Body of pancreas (tissue), 4 donors: Measurements from ENCODE around the gene SLC6A17. TPM values are rescaled to one million over a fixed set of nuclear protein-coding genes. Genes with fewer than 3 reads are reported as not detected.

Experiments used
- ATAC-seq: fragments of 150-250 bp; one replicate; pipeline ENCODE4 v1.9.1; 2016
- DNase-seq, 4 donors: peaks; one replicate each; pipeline ENCODE4 v3.0.0-alpha.2; 2019
- H3K27ac ChIP-seq, 4 donors: fragments of 200-600 bp; sonication (generic); 1 replicate in 3 of 4; 2 replicates in 1 of 4; pipeline versions ENCODE4 v1.5.1 to v1.6.1; 2016 to 2019; ENCODE audit warnings: mild to moderate bottlenecking in 1 of 4, mixed read lengths in 1 of 4, moderate library complexity in 1 of 4
- H3K27me3 ChIP-seq, 2 donors: fragments of 200-600 bp; sonication (generic); one replicate each; pipeline ENCODE4 v1.6.0; 2016; ENCODE audit warnings: mild to moderate bottlenecking in 1 of 2
- H3K36me3 ChIP-seq, 2 donors: fragments of 200-600 bp; sonication (generic); replicated peaks in 1 of 2; 2 replicates each; pipeline ENCODE4 v1.5.1; 2016; ENCODE audit warnings: low read depth in 2 of 2; ENCODE audit not compliant: insufficient read depth in 1 of 2
- H3K4me1 ChIP-seq: fragments of 200-600 bp; sonication (generic); one replicate; pipeline ENCODE4 v1.6.0; 2016
- H3K4me3 ChIP-seq, 2 donors: fragments of 200-600 bp; sonication (generic); 1 replicate in 1 of 2; 2 replicates in 1 of 2; pipeline ENCODE4 v1.5.1; 2016 to 2019
- H3K9me3 ChIP-seq, 3 donors: fragments of 200-600 bp; sonication (generic); 1 replicate in 2 of 3; 2 replicates in 1 of 3; pipeline ENCODE4 v1.5.1; 2016
- CTCF ChIP-seq, 7 experiments: fragments of 450-650 bp in 4 of 7; fragments of 200-600 bp in 3 of 7; sonication (generic) in 3 of 7; IDR thresholded peaks; one replicate each; pipeline ENCODE4 v1.5.1; 2016 to 2019; ENCODE audit warnings: antibody characterized with exemption in 7 of 7
- POLR2A ChIP-seq, 3 donors: fragments of 450-650 bp; IDR thresholded peaks; one replicate each; pipeline ENCODE4 v1.6.1; 2016; ENCODE audit warnings: antibody characterized with exemption in 3 of 3, mild to moderate bottlenecking in 2 of 3
- WGBS, 2 donors: methylation state at CpG; one replicate each; pipeline ENCODE4 v1.1.5; 2017; 5-methylcytosine and 5-hydroxymethylcytosine counted together
- intact Hi-C: fragments of 100-400 bp; cut with DNase I; formaldehyde crosslinking; loops from one replicate; pipeline ENCODE4 v1.15.1; 2023
- total RNA-seq, 2 donors: library from RNA; depleted of rRNA; stranded (reverse); fragments of >200 nt; gene quantifications; one replicate each; pipeline ENCODE4 v1.1.0, GENCODE V29; 2016

The SLC6A17 gene
- total RNA-seq, 2 donors from 2014 or later = 0.52 to 0.99 TPM

- intact Hi-C loops = no loop called here
- Histone ChIP-seq H3K36me3 (no peaks in the 10 kb centered on the region), H3K27me3 (peaks cover 0 to 4% of the 10 kb centered on the region in 2 donors), H3K9me3 (no peaks in the 10 kb centered on the region), H3K4me3 (no peak overlapping the region), H3K27ac (no peak overlapping the region), H3K4me1 (peaks cover 16% of the 10 kb centered on the region)
- no peak for TF ChIP-seq CTCF (IDR thresholded peaks at IDR 0.05)
- TF ChIP-seq POLR2A (IDR thresholded peaks at IDR 0.05) = no peak
- DNase-seq (no peak), ATAC-seq (no peak)
- 80 to 88% methylated on average over 4 of the region's 4 CpGs for WGBS, 2 donors
Observed at GRCh38 chr1:110133436-110133835, 16.9 kb upstream of the SLC6A17 start.

DNA sequence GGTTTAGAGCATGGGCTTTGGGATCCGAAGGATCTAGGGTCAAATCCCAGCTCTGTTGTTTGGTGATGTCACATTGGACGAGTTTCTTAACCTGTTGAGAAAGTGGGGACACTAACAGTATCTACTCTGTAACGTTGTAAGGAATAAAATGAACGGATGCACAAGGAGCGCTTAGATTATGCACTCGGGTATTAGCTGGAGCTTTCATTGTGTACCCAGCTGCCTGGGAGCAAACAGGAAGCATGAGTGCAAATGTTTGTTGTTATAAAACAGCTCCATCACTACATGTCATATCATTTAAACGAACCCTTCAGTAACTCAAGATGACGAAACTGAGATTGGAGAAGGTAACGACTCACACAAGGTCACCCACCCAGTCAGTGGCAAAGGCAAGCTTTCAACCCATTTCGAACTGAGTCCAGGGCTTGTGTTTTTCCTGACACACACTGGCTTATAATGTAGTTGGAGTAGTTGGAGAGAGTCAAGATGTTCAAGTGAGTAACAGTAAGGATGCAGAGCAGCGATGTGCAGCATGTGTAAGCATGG is 16.2 kb upstream of the SLC6A17 start:
- ATAC-seq (no peak), DNase-seq (no peak)
- TF ChIP-seq POLR2A (IDR thresholded peaks at IDR 0.05) (no peak), CTCF (IDR thresholded peaks at IDR 0.05) (no peak)
- 34 to 35% methylated on average over 11 of the region's 11 CpGs for WGBS, 2 donors
- no peaks in the 10 kb centered on the region for H3K9me3 ChIP-seq
- intact Hi-C loops = no loop called here
- no peak overlapping the region for H3K27ac ChIP-seq
- H3K27me3 ChIP-seq = peaks cover 0 to 4% of the 10 kb centered on the region in 2 donors
- H3K36me3 ChIP-seq = no peaks in the 10 kb centered on the region
- H3K4me1 ChIP-seq = peaks cover 16% of the 10 kb centered on the region
- H3K4me3 ChIP-seq = no peak overlapping the region

DNA sequence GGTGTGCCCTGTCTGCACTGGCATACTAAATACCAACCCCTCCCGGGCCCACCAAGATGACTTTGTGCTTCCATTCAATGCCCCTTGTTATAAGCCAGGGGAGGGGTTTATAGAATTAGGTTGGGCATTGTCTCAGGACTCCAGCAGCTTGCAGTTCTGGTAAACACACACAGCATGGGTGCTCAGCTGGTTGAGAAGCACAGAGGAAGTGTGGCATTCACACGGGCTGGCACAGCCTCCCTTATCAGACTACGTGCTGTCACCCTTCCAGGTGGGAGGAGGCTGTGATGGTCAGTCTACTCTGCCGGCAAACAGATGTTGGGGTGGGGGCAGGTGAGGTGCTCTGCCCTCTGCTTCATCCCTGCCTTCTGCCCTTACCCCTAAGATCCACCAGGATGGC is 15.0 kb upstream of the SLC6A17 start:
- no peaks in the 10 kb centered on the region for H3K36me3 ChIP-seq
- no peak overlapping the region for H3K27ac ChIP-seq
- no peak overlapping the region for H3K4me3 ChIP-seq
- ATAC-seq = no peak
- WGBS, 2 donors = 30 to 32% methylated on average over 4 of the region's 4 CpGs
- no peak for TF ChIP-seq CTCF (IDR thresholded peaks at IDR 0.05)
- no peak for TF ChIP-seq POLR2A (IDR thresholded peaks at IDR 0.05)
- no peaks in the 10 kb centered on the region for H3K9me3 ChIP-seq
- intact Hi-C loops = no loop called here
- peak in 2 of 4 donors; percentile 39 to 42 for DNase-seq
- H3K27me3 ChIP-seq = peaks cover 0 to 4% of the 10 kb centered on the region in 2 donors
- H3K4me1 ChIP-seq = peaks cover 12% of the 10 kb centered on the region

DNA sequence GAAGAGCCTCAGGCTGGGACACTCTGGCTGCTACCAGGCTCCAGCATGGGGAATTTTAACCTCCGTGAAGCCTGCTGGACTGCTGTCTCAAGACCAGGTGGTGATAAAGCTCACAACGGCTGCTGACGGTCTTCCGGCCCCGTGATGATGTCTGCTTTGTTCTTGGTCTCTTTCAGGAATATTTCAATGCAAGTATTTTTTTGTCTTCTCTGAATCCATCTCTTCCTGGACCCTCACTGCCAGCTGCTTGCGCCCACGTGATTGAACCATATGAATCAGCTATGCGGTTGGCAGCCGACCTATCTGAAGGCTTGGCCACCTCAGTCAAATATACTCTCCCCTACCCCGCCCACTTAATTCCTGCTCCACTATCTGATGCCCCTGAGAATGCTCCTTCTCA is 14.6 kb upstream of the SLC6A17 start:
- no peak overlapping the region for H3K4me3 ChIP-seq
- peaks cover 10% of the 10 kb centered on the region for H3K4me1 ChIP-seq
- no peak overlapping the region for H3K27ac ChIP-seq
- TF ChIP-seq POLR2A (IDR thresholded peaks at IDR 0.05) (no peak), CTCF (IDR thresholded peaks at IDR 0.05) (no peak)
- ATAC-seq (no peak), DNase-seq (no peak)
- no peaks in the 10 kb centered on the region for H3K36me3 ChIP-seq
- peaks cover 0 to 4% of the 10 kb centered on the region in 2 donors for H3K27me3 ChIP-seq
- intact Hi-C loops = no loop called here
- H3K9me3 ChIP-seq = no peaks in the 10 kb centered on the region
- WGBS, 2 donors = 37 to 49% methylated on average over 10 of the region's 10 CpGs

DNA sequence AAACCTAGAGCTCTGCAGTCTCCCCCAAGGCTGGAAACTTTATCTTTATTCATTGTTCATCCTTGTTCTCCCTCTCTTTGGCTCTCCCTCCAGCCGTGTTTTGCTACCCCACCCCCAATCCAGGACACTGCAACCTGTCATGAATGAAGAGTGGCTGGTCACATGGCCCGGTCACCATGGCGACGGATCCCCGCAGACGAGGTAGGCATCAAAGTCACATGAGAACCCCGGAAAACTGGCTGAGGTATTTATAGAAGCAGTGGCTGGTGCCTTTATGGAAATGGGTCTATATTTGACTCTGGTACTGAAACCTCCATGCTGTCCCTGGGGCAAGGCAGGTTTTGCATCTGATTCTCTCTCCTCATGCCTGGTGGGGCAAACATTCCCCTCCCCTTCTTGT is 13.4 kb upstream of the SLC6A17 start:
- TF ChIP-seq POLR2A (IDR thresholded peaks at IDR 0.05) (no peak), CTCF (IDR thresholded peaks at IDR 0.05) (no peak)
- no peak for ATAC-seq
- no peak overlapping the region for H3K27ac ChIP-seq
- no peak overlapping the region for H3K4me3 ChIP-seq
- intact Hi-C loops = no loop called here
- peaks cover 10% of the 10 kb centered on the region for H3K4me1 ChIP-seq
- 3% methylated on average over 7 of the region's 7 CpGs for WGBS, 2 donors
- H3K36me3 ChIP-seq = no peaks in the 10 kb centered on the region
- DNase-seq = peak in 3 of 4 donors; percentile 49 to 65 (median 61)
- peaks cover 0 to 4% of the 10 kb centered on the region in 2 donors for H3K27me3 ChIP-seq
- no peaks in the 10 kb centered on the region for H3K9me3 ChIP-seq
